ENCODE results near the gene NRCAM.

Gene NRCAM

GRCh38 chr7:108423089-108423989 lies 32.9 kb downstream of the NRCAM start:
- DNase-seq = no peak

DNA sequence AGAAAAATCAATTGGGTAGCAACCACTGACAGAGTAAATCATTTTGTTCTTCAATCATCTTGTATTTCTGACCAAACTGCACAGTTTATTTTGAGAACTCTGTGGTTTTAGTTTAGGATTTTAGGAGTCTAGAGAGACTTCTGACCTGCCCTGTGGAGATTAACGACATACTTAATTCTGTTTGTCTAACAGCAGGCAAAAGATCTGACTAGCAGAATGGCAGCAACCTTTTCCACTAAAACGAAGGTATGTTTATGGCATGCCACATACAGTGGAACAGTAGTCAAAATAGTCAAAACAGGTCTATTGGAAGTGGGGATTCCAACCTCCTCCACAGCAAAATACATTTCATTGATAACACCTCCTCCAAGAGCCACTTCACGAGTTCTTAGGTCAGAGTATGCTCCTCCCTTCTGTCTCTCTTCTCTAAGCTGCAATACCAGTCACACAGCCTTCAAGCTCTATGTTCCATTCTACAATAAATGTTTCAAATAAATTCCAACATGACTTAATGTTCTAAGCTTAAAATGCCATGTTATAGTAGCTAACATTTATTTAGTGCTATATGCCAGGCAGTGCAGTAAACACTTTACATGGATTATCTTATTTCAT lies 34.4 kb downstream of the NRCAM start:
- no peak for DNase-seq

GRCh38 chr7:108419961-108420908 lies 36.0 kb downstream of the NRCAM start:
- no peak for DNase-seq

DNA sequence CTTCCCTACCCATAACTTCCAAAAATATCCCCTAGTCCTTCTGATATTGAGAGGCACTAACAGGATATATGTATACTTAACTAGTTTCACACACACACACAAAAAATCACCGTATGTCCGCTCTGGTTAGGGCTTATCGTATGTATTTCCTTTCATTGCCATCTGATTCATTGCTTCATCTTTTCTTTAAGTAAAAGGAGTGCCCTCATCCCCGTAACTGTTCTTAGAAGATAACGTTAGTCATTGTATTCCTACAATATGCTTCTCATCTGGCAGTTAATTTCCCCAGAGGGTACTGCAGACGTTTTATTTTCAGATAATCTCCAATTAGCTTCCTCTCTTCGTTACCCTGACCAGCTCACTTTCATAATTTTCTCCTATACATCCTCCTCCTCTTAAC lies 37.3 kb downstream of the NRCAM start:
- DNase-seq = no peak

- no peak for DNase-seq
Observed at GRCh38 chr7:108417926-108418325, 38.3 kb downstream of the NRCAM start.

- no peak for DNase-seq
Observed at GRCh38 chr7:108417144-108417543, 39.1 kb downstream of the NRCAM start.

DNA sequence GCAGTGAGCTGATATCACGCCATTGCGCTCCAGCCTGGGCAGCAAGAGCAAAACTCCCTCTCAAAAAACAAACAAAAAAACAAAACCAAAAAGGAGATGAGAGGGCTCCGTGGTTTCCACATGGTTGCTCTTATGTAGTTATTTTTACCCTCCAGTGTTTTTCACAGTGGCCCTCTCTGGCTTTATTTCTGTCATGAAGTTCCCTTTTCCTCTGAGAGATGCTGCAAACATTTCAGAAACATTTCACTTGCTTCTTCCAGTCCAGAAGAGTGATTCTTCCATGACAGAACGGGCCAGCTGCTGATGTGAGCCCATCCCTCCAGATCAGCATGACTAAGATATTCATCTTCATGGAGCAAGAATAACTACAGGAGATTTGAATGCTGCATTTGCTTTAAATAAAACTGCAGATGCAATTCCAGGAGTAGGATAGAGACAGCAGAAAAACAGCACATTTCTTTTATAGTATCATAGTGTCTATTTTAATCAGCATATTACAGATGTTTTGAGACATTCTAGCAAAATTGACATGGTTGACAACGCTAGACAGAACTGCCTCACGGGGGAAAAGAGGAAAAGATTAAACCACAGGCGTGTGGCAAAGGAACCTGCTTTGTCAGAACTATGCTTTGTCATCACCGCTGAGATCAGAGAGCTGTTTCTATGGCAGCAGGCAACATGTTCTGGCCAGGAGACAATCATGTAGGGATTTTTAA lies 40.3 kb downstream of the NRCAM start:
- peak in 1 of 2 donors; percentile 47 for DNase-seq

DNA sequence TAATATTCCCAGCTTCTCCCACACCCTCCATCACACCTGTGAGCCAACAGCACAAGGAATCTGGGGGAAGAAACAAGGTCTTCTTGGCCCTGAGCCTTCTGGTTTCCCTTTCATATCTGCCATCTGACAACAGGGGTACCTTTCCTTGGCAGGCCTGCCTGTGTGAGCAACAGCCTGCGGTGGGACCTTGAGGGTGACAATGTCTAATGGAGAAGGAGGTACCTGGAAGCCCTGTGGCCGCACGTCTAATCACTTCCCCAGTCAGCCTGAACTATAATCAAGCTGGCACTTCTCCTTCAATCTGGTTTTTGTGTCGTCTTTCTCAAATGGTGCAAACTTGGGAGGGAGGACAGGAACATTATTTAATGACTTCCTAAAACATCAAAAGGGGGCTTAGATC lies 41.2 kb downstream of the NRCAM start:
- no peak for DNase-seq

GRCh38 chr7:108413782-108414492 lies 42.3 kb downstream of the NRCAM start:
- DNase-seq = no peak

DNA sequence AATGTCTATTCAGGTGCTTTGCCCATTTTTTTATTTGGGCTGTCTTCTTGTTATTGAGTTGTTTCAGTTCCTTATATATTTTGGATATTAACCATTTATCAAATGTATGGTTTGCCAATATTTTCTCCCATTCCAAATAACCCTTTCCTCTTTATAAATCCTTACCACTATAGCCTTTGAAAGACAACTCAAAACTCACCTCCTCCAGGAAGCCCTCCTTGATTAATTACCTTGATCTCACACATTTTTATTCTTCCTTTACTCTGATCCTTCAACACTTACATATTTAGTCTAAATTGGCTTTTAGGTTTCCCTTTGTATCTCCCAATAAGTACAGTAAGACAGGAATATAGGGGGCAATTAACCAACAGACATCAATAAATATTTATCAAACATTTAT lies 42.9 kb downstream of the NRCAM start:
- DNase-seq = no peak

DNA sequence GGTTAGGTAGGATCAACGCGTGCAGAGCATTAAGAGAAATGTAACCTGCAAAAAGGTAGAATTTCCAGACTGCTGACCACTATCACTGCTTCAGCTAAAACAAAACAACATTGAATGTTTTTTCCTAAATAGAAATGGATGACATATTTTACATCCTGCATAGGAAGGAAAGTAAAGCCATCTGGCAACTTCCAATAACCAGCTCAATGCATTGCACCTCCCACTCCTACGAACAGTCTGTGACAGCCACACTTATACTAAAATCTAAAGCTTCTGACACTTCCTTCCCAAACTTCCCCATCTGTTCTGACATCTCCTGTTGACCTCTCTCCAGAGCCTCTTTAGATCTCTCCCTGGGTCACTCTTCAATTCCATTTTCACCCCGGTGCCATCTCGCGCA lies 47.1 kb downstream of the NRCAM start:
- no peak for DNase-seq

- DNase-seq = peak in 1 of 2 donors; percentile 24
Observed at GRCh38 chr7:108408296-108408991, 47.8 kb downstream of the NRCAM start.

- no peak for DNase-seq
Observed at GRCh38 chr7:108407676-108408075, 48.6 kb downstream of the NRCAM start.

GRCh38 chr7:108406222-108406890 lies 49.9 kb downstream of the NRCAM start:
- no peak for DNase-seq

DNA sequence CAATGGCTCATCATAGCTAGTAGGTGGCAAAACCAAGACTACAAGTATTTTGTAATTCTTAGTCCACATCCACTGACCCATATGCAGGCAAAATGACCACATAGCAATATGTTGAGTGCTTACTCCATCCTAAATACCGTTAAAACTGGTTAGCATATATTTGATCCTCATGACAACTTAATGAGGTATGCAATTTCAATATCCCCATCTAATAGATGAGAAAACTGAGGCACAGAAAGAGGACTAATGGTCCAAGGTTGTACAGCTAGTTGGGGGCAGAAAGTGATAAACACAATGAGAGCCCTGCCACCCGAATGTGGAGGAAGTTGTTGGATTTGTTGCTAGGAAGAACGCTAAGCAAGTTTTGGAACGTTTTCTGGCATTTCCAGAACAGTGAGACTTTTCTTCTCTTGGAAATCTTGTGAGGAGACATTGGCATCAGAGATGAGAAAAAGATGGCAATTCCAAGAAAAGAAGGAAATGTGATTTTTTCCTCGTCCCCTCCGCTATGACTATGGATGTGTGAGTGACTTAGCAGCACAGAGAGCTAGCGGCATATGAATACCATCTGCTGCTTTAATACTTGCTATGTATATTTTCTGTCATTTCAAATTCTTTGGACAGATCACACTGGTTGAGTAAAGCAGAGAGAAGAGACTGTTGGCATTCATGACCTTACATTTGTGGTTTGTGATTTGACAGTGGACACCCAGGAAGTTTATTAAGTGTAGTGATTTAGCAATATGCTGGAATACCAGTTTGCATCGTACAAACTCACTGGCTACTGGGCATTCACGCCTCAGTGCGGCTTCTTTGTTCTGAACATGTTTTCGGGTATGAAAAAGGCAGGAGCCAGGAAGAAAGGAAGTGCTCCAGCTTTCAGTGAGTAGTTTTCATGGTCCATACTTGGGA lies 51.5 kb downstream of the NRCAM start:
- DNase-seq = no peak

GRCh38 chr7:108403597-108404217 lies 52.5 kb downstream of the NRCAM start:
- no peak for DNase-seq

- DNase-seq = no peak
Observed at GRCh38 chr7:108402865-108403264, 53.4 kb downstream of the NRCAM start.

- no peak for DNase-seq
Observed at GRCh38 chr7:108396080-108396479, 60.2 kb downstream of the NRCAM start.

DNA sequence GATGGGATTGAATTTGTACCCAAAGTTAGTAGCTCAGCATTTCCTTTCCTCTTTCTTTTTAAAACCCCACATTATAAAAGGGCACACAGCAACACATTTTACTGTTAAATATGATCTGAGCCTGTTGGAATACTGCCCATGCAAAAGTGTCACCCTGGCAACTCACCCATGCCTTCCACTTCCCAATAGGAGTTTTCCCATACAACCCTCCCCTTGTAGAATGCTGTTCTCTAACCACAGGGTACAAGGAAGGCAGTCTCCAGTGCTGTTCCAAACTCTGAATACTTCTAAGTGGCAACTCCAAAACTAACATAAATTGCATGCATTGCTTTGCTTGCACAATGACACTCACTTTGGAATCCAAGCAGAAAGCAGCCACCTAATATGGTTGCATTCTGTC lies 60.8 kb downstream of the NRCAM start:
- DNase-seq = no peak
